Neural cell (in vitro differentiated cells): ENCODE measurements around the gene USP3. TPM values are rescaled to one million over a fixed set of nuclear protein-coding genes. Genes with fewer than 3 reads are reported as not detected.

Source experiments
- H2AFZ ChIP-seq: fragments of 200-600, 300-800 bp; sonication (generic), shearing (Covaris generic); 2 replicates; pipeline ENCODE4 v1.6.0; 2014; ENCODE audit warnings: low read depth, mild to moderate bottlenecking, antibody characterized with exemption, low read length, moderate library complexity
- H3F3A ChIP-seq: fragments of 200-600 bp; shearing (Covaris generic); 2 replicates; pipeline ENCODE4 v1.6.1; 2016; ENCODE audit warnings: mild to moderate bottlenecking, moderate library complexity, mixed read lengths, antibody characterized with exemption, low read length; ENCODE audit not compliant: insufficient read depth, poor library complexity, severe bottlenecking
- H3K27ac ChIP-seq: fragments of 200-600, 300-800 bp; sonication (generic), shearing (Covaris generic); 2 replicates; pipeline ENCODE4 v1.5.1; 2014; ENCODE audit warnings: mild to moderate bottlenecking, low read length, moderate library complexity
- H3K27me3 ChIP-seq: fragments of 300-800, 200-600 bp; sonication (generic), shearing (Covaris generic); 2 replicates; pipeline ENCODE4 v1.6.0; 2014; ENCODE audit warnings: mild to moderate bottlenecking, low read depth, low read length, moderate library complexity; ENCODE audit not compliant: insufficient read depth
- H3K36me3 ChIP-seq: fragments of 300-800, 200-600 bp; sonication (generic), shearing (Covaris generic); 2 replicates; pipeline ENCODE4 v1.5.1; 2014; ENCODE audit warnings: mild to moderate bottlenecking, antibody characterized with exemption, low read length, moderate library complexity; ENCODE audit not compliant: insufficient read depth
- H3K4me2 ChIP-seq: fragments of 300-800, 200-600 bp; sonication (generic), shearing (Covaris generic); 2 replicates; pipeline ENCODE4 v1.6.0; 2014; ENCODE audit warnings: mild to moderate bottlenecking, low read length
- H3K4me3 ChIP-seq: fragments of 300-800, 200-600 bp; sonication (generic), shearing (Covaris generic); 2 replicates; pipeline ENCODE4 v1.5.1; 2014; ENCODE audit warnings: mild to moderate bottlenecking, low read length, moderate library complexity
- H3K79me2 ChIP-seq: fragments of 200-600 bp; shearing (Covaris generic); replicated peaks from 2 replicates; pipeline ENCODE4 v1.6.0; 2014; ENCODE audit warnings: mild to moderate bottlenecking, low read length, moderate library complexity; ENCODE audit not compliant: insufficient read depth
- H3K9ac ChIP-seq: fragments of 300-800, 200-600 bp; sonication (generic), shearing (Covaris generic); 2 replicates; pipeline ENCODE4 v1.6.1; 2016; ENCODE audit warnings: mild to moderate bottlenecking, low read length, mixed read lengths
- H3K9me2 ChIP-seq: fragments of 200-600 bp; shearing (Covaris generic); 2 replicates; pipeline ENCODE4 v1.6.1; 2016; ENCODE audit warnings: mild to moderate bottlenecking, low read length, mixed read lengths; ENCODE audit not compliant: insufficient read depth
- H3K9me3 ChIP-seq: fragments of 200-600, 300-800 bp; sonication (generic), shearing (Covaris generic); 2 replicates; pipeline ENCODE4 v1.6.1; 2016; ENCODE audit warnings: mild to moderate bottlenecking, mixed run types, low read length, moderate library complexity, mixed read lengths
- H4K20me1 ChIP-seq: fragments of 200-600 bp; shearing (Covaris generic); 2 replicates; pipeline ENCODE4 v1.6.1; 2016; ENCODE audit warnings: mild to moderate bottlenecking, mixed run types; ENCODE audit not compliant: insufficient read depth
- EP300 ChIP-seq: fragments of 450-650 bp; conservative IDR thresholded peaks from 2 replicates; pipeline ENCODE4 v1.6.1; 2014; ENCODE audit warnings: antibody characterized with exemption, mild to moderate bottlenecking, moderate library complexity; ENCODE audit not compliant: poor library complexity, severe bottlenecking
- EZH2 ChIP-seq: fragments of 200-600, 300-800 bp; shearing (Covaris generic), sonication (generic); IDR thresholded peaks from 2 replicates; pipeline ENCODE4 v1.6.1; 2014; ENCODE audit warnings: antibody characterized with exemption, low read length, borderline replicate concordance, mild to moderate bottlenecking; ENCODE audit not compliant: insufficient read depth, poor library complexity, severe bottlenecking
- MXI1 ChIP-seq: fragments of 450-650 bp; conservative IDR thresholded peaks from 2 replicates; pipeline ENCODE4 v1.6.1; 2014; ENCODE audit warnings: antibody characterized with exemption, mild to moderate bottlenecking; ENCODE audit not compliant: poor library complexity, severe bottlenecking
- POLR2AphosphoS5 ChIP-seq: IDR thresholded peaks from 2 replicates; pipeline ENCODE4 v1.6.1; 2012
- RAD21 ChIP-seq: fragments of 450-650 bp; conservative IDR thresholded peaks from 2 replicates; pipeline ENCODE4 v1.6.1; 2014; ENCODE audit warnings: antibody characterized with exemption, mild to moderate bottlenecking, moderate library complexity
- SMC3 ChIP-seq: fragments of 450-650 bp; conservative IDR thresholded peaks from 2 replicates; pipeline ENCODE4 v1.6.1; 2014; ENCODE audit warnings: antibody characterized with exemption, mild to moderate bottlenecking, moderate library complexity; ENCODE audit not compliant: poor library complexity
- TAF1 ChIP-seq: IDR thresholded peaks from 2 replicates; pipeline ENCODE4 v1.6.1; 2012; ENCODE audit warnings: low read depth
- polyA plus RNA-seq: library from polyadenylated mRNA; depleted of rRNA; stranded (reverse); fragments of >200 nt; gene quantifications from 2 replicates; pipeline ENCODE4 v1.2.3, GENCODE V29; 2014
- TF ChIP-seq, protein P1 (sequence below): fragments of 450-650 bp; IDR thresholded peaks from 2 replicates; pipeline ENCODE4 v1.5.1; 2014; ENCODE audit warnings: antibody characterized with exemption, mild to moderate bottlenecking, moderate library complexity; ENCODE audit not compliant: poor library complexity, severe bottlenecking
- TF ChIP-seq, protein P2 (sequence below): IDR thresholded peaks from 2 replicates; pipeline ENCODE4 v1.6.1; 2012; ENCODE audit warnings: borderline replicate concordance

The USP3 gene
- polyA plus RNA-seq, 1 donor from 2014 or later, result 68.0 TPM

DNA sequence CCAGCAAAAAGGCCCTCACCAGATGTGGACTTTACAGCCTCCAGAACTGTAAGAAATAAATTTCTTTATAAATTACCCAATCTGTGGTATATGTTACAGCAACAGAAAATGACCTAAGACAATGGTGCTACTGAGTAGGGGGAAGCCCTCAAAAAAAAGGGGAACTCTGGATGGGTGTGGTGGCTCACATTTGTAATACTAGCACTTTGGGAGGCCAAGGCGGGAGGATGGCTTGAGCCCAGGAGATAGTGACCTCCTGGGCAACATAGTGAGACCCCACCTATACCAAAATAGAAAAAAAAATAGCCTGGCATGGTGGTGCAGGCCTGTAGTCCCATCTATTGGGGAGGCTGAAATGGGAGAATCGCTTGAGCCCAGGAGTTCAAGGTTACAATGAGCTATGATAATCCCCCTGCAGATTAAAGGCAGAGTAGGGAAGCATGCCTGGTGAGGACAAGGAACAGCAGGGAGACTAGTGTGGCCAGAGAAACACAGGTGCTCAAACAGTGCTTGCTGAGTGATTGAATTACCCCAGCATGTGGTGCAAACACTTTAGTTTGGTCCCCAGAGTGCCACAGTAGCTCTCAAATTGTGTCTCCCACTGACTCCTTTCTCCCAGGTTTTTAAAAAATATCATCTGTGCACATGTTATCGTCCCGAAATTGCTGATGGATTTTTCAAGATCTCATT is 13.9 kb upstream of the USP3 start:
- no peak overlapping the region for H3K27ac ChIP-seq
- H3K4me2 ChIP-seq, result no peak overlapping the region
- H3K27me3 ChIP-seq, result no peaks in the 10 kb centered on the region
- H3K79me2 ChIP-seq, result no peaks in the 10 kb centered on the region
- no peak overlapping the region for H3K9ac ChIP-seq
- H3K9me3 ChIP-seq, result no peaks in the 10 kb centered on the region
- no peaks in the 10 kb centered on the region for H4K20me1 ChIP-seq
- TF ChIP-seq, protein P1, sequence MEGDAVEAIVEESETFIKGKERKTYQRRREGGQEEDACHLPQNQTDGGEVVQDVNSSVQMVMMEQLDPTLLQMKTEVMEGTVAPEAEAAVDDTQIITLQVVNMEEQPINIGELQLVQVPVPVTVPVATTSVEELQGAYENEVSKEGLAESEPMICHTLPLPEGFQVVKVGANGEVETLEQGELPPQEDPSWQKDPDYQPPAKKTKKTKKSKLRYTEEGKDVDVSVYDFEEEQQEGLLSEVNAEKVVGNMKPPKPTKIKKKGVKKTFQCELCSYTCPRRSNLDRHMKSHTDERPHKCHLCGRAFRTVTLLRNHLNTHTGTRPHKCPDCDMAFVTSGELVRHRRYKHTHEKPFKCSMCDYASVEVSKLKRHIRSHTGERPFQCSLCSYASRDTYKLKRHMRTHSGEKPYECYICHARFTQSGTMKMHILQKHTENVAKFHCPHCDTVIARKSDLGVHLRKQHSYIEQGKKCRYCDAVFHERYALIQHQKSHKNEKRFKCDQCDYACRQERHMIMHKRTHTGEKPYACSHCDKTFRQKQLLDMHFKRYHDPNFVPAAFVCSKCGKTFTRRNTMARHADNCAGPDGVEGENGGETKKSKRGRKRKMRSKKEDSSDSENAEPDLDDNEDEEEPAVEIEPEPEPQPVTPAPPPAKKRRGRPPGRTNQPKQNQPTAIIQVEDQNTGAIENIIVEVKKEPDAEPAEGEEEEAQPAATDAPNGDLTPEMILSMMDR, result no peak
- TF ChIP-seq MXI1, result no peak
- TF ChIP-seq EP300, result no peak
- TF ChIP-seq EZH2, result no peak
- no peak for TF ChIP-seq RAD21
- no peak for TF ChIP-seq SMC3
- TF ChIP-seq TAF1, result no peak
- no peak for TF ChIP-seq POLR2AphosphoS5
- TF ChIP-seq, protein P2, sequence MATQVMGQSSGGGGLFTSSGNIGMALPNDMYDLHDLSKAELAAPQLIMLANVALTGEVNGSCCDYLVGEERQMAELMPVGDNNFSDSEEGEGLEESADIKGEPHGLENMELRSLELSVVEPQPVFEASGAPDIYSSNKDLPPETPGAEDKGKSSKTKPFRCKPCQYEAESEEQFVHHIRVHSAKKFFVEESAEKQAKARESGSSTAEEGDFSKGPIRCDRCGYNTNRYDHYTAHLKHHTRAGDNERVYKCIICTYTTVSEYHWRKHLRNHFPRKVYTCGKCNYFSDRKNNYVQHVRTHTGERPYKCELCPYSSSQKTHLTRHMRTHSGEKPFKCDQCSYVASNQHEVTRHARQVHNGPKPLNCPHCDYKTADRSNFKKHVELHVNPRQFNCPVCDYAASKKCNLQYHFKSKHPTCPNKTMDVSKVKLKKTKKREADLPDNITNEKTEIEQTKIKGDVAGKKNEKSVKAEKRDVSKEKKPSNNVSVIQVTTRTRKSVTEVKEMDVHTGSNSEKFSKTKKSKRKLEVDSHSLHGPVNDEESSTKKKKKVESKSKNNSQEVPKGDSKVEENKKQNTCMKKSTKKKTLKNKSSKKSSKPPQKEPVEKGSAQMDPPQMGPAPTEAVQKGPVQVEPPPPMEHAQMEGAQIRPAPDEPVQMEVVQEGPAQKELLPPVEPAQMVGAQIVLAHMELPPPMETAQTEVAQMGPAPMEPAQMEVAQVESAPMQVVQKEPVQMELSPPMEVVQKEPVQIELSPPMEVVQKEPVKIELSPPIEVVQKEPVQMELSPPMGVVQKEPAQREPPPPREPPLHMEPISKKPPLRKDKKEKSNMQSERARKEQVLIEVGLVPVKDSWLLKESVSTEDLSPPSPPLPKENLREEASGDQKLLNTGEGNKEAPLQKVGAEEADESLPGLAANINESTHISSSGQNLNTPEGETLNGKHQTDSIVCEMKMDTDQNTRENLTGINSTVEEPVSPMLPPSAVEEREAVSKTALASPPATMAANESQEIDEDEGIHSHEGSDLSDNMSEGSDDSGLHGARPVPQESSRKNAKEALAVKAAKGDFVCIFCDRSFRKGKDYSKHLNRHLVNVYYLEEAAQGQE, result no peak
- H3K36me3 ChIP-seq, result no peaks in the 10 kb centered on the region
- H3F3A ChIP-seq, result no peaks in the 10 kb centered on the region
- H2AFZ ChIP-seq, result no peak overlapping the region
- no peaks in the 10 kb centered on the region for H3K9me2 ChIP-seq
- no peak overlapping the region for H3K4me3 ChIP-seq

DNA sequence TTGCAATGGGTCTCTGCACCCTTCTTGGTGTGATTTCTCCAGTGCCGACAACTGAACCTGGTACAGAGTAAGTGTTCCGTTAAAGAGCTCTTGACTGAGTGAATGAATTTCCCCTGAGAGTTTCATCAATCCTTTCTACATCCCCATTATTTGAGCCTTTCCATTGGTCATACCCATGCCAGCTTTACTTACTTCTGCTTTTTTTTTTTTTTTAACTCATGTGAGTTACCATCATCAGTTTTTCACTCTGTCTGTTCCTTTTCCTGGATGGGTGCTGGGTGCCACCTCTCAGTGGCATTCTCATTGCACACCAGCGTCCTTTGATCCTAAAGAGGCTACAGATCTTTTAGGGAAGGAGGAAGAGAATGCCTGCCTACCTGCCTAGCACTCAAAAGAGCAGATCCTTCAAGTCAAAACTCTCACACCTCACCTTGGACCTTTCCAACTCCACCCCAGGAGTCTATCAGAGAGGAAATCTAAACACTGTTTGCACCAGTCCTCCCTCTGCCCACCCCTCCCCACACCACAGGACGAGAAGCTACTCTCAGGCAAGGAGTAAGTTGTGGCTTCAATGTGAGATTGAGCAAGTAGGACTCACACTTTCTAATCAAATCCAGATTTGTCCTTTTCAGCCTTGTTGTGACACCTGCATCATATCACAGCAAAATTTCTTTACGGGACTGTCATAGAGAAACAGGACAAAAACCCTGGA is 13.1 kb upstream of the USP3 start:
- Histone ChIP-seq H3K27ac (no peak overlapping the region), H2AFZ (no peak overlapping the region), H4K20me1 (no peaks in the 10 kb centered on the region), H3K9me3 (no peaks in the 10 kb centered on the region), H3K36me3 (no peaks in the 10 kb centered on the region), H3K9ac (no peak overlapping the region), H3K79me2 (no peaks in the 10 kb centered on the region), H3K9me2 (no peaks in the 10 kb centered on the region), H3F3A (no peaks in the 10 kb centered on the region), H3K4me2 (no peak overlapping the region), H3K27me3 (no peaks in the 10 kb centered on the region), H3K4me3 (no peak overlapping the region)
- TF ChIP-seq RAD21, result no peak
- TF ChIP-seq TAF1, result no peak
- no peak for TF ChIP-seq SMC3
- TF ChIP-seq EZH2, result no peak
- TF ChIP-seq, protein P2, result no peak
- no peak for TF ChIP-seq EP300
- TF ChIP-seq POLR2AphosphoS5, result no peak
- TF ChIP-seq, protein P1, result no peak
- TF ChIP-seq MXI1, result no peak
